Activated naive CD4-positive, alpha-beta T cell treated with anti-CD3 and anti-CD28 coated beads for 36 hours (primary cell): ENCODE data around the gene SUMF1. TPM values are rescaled to one million over a fixed set of nuclear protein-coding genes. Genes with fewer than 3 reads are reported as not detected.

Source experiments
- CTCF ChIA-PET: fragments of 350-600 bp; sonication (Branson Sonifier 250); formaldehyde crosslinking; loops from one replicate; lab custom pipeline; 2021; ENCODE audit warnings: antibody characterized with exemption; lab: Charles Lee
- DNase-seq: peaks from one replicate; pipeline ENCODE4 v3.0.0-alpha.2; 2020
- H3K27ac Mint-ChIP-seq: one replicate; pipeline ENCODE4 v1.8.0; 2021; ENCODE audit warnings: mild to moderate bottlenecking, mixed read lengths
- H3K27me3 Mint-ChIP-seq: one replicate; pipeline ENCODE4 v1.8.0; 2021; ENCODE audit warnings: low read depth, mixed read lengths
- H3K36me3 Mint-ChIP-seq: one replicate; pipeline ENCODE4 v1.8.0; 2021; ENCODE audit warnings: low read depth, mixed read lengths
- H3K4me1 Mint-ChIP-seq: one replicate; pipeline ENCODE4 v1.8.0; 2021; ENCODE audit warnings: low read depth, mixed read lengths
- H3K4me3 Mint-ChIP-seq: one replicate; pipeline ENCODE4 v1.8.0; 2021; ENCODE audit warnings: mild to moderate bottlenecking, moderate library complexity, mixed read lengths
- H3K9me3 Mint-ChIP-seq: one replicate; pipeline ENCODE4 v1.8.0; 2021; ENCODE audit warnings: mixed read lengths
- intact Hi-C: fragments of 100-400 bp; cut with micrococcal nuclease; formaldehyde crosslinking; loops from one replicate; pipeline ENCODE4 v1.15.1; 2023
- total RNA-seq, 2 experiments: library from RNA; stranded (reverse); gene quantifications; one replicate each; pipeline ENCODE4 v1.2.3, GENCODE V29; 2021

The SUMF1 gene
- total RNA-seq, 2 experiments from 2014 or later: 3.9 to 5.0 TPM

DNA sequence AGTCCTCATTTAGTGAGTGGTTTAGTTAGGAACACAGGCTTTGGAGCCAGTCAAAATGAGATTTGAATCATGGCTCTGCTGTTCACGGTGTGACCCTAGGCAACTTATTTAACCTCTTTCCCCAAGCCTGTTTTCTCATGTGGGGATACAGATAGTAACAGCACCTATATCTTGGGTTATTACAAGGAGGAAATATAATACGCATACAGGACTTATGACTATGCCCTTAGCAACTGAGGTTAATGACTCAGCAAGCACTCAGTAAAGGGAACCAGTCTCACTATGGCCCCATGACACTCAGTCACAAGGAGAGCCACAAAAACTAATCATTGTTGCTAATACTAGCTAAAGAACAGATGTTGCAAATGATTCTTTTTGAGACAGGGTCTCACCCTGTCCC lies 45.9 kb downstream of the SUMF1 start:
- peaks cover 3% of the 10 kb centered on the region for H3K36me3 Mint-ChIP-seq
- CTCF ChIA-PET: interaction anchor here (1.4 to 2.1 kb wide), 2 partner anchors 70 to 212 kb away, joined by 3 to 10 read pairs; no protein-coding TSS in a partner anchor
- H3K4me3 Mint-ChIP-seq: no peak overlapping the region
- intact Hi-C loops: loop anchor here (1.0 to 10.0 kb wide), 7 partner anchors 11 to 774 kb away; partner anchors contain the start of genes BHLHE40 and ITPR1
- no peaks in the 10 kb centered on the region for H3K9me3 Mint-ChIP-seq
- peak; percentile 39 for DNase-seq
- H3K4me1 Mint-ChIP-seq: peaks cover 19% of the 10 kb centered on the region
- no peaks in the 10 kb centered on the region for H3K27me3 Mint-ChIP-seq
- no peak overlapping the region for H3K27ac Mint-ChIP-seq

DNA sequence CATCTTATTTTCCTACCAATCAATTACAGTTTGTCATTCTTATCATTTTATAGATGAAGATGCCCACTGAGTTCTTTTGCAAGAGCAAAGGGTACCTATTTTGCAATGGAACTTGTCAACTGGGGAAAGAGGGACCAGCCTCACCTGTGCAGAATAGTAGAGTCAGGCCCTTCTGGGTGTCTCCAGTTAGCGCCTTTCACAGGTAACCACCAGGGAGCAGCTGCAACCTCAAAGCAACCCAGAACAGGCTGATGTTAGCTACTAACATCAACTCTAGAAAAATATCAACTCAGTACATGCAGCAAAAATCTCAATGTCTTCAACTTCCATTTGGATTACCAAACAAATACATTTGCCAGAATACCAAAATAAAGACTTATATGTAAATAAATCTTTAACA lies 47.1 kb downstream of the SUMF1 start:
- intact Hi-C loops: loop anchor here (5.0 to 10.0 kb wide), 3 partner anchors 212 to 775 kb away; partner anchors contain the start of gene BHLHE40
- Mint-ChIP-seq H3K27ac (no peak overlapping the region), H3K9me3 (no peaks in the 10 kb centered on the region), H3K36me3 (peaks cover 3% of the 10 kb centered on the region), H3K4me1 (peaks cover 10% of the 10 kb centered on the region), H3K27me3 (no peaks in the 10 kb centered on the region), H3K4me3 (no peak overlapping the region)
- DNase-seq: no peak
- CTCF ChIA-PET: no interaction called here

DNA sequence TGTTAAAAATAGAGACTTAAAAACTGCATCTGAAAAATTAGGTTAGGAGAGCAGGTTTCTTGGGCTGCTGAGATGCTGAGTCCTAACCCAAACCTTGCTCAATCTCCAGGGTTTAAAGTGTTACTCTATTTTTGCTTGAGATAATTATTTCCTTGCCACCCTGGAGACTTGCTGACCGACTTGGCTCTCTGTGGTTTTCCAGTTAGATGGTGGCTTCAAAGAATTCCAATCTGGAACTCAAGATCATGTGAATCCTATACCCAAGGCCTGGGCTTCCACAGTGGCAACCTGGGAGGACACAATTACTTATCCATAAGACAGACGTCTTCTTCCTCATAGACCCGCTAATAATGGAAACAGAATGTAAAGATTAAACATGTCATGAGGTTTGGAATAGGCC lies 47.7 kb downstream of the SUMF1 start:
- Mint-ChIP-seq H3K4me1 (peaks cover 10% of the 10 kb centered on the region), H3K27me3 (no peaks in the 10 kb centered on the region), H3K36me3 (peaks cover 3% of the 10 kb centered on the region), H3K27ac (no peak overlapping the region), H3K9me3 (no peaks in the 10 kb centered on the region), H3K4me3 (no peak overlapping the region)
- CTCF ChIA-PET: interaction anchor here (1.0 kb wide), 1 partner anchor 69 kb away, joined by 3 read pairs; no protein-coding TSS in a partner anchor
- intact Hi-C loops: no loop called here
- DNase-seq: no peak

DNA sequence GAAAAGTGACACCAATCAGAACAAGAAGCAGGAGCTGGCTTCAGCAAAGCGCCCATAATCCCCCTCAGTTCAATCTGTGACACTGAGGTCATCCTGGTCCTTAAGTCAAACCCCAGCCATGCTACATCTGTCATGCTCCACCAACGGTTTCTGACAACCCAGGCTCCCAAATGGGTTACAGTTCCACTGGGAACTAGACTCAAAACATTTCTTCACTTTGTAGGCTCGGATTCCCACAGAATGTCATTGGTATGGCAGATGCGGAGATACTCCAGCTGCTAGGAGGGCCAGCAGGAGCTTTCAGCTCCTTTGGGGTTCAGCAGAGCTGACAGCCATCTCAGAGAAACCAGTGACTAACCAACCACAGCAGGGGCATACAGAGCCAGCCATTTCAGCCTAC lies 48.9 kb downstream of the SUMF1 start:
- peaks cover 3% of the 10 kb centered on the region for H3K36me3 Mint-ChIP-seq
- H3K4me3 Mint-ChIP-seq: no peak overlapping the region
- intact Hi-C loops: no loop called here
- H3K4me1 Mint-ChIP-seq: peaks cover 10% of the 10 kb centered on the region
- no peak for DNase-seq
- H3K27me3 Mint-ChIP-seq: no peaks in the 10 kb centered on the region
- CTCF ChIA-PET: no interaction called here
- no peaks in the 10 kb centered on the region for H3K9me3 Mint-ChIP-seq
- no peak overlapping the region for H3K27ac Mint-ChIP-seq

DNA sequence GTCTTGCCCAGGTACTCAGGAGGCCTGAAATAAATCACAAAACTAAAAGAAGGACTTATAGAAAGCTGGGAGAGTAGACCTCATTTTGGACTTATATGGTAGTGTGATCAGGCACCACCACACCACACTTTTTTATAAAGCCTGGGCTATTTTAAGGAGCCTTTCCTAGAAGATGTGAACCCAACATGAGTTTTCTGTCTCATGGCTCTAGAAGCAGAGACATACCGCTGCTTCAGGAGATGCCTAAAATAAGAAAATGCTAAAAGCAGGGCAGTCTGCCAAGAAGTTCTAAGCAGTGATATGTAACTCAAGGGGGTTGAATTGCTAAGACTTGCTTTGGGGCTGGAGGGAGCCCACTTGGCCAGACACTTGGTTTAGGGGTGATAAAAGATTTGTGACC lies 49.6 kb downstream of the SUMF1 start:
- CTCF ChIA-PET: no interaction called here
- DNase-seq: no peak
- H3K27me3 Mint-ChIP-seq: no peaks in the 10 kb centered on the region
- intact Hi-C loops: no loop called here
- peaks cover 10% of the 10 kb centered on the region for H3K4me1 Mint-ChIP-seq
- H3K27ac Mint-ChIP-seq: no peak overlapping the region
- H3K4me3 Mint-ChIP-seq: no peak overlapping the region
- no peaks in the 10 kb centered on the region for H3K9me3 Mint-ChIP-seq
- peaks cover 5% of the 10 kb centered on the region for H3K36me3 Mint-ChIP-seq

DNA sequence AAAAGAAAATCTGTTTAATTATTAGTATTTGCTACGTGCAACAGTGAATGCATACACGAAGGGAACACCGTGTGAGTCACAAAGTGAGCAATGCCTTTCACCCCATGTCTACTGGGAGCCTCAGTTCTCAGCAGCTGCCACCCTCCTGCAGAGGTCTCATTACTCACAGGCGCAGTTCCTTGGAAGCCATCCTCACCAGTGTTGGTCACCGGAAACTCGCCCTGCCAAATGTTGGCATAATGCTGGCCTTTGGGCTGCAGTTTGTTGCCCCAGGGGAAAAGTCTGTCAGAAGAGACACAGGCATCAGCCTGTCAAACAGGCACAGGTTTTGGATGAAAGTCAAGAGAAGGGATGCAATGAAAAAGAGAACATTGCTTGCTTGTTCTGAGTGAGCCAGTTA lies 50.1 kb downstream of the SUMF1 start:
- DNase-seq: no peak
- CTCF ChIA-PET: no interaction called here
- intact Hi-C loops: no loop called here
- H3K36me3 Mint-ChIP-seq: peaks cover 10% of the 10 kb centered on the region
- peaks cover 10% of the 10 kb centered on the region for H3K4me1 Mint-ChIP-seq
- no peaks in the 10 kb centered on the region for H3K27me3 Mint-ChIP-seq
- no peak overlapping the region for H3K27ac Mint-ChIP-seq
- no peaks in the 10 kb centered on the region for H3K9me3 Mint-ChIP-seq
- H3K4me3 Mint-ChIP-seq: no peak overlapping the region

DNA sequence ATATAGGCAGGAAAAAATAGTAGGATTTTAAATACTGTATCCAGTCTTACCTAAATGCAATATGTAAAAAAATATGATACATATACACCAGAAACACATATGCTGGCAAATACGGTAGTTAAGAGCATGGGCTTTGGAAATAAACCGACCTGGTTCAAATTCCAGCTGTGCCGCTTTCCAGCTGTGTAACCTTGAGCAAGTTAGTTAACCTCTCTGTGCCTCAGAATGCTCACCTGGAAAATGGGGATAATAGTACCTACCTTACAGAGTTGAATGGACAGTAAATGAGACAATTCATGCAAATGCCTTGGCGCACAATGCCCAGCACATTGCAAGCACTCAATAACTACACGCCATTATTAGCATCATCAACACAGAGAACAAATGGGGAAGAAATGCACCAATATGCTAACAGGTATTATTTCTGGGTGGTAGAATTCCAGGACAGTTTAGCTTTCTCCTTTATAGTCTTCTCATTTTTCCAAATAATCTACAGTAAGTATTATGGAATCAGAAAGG lies 50.6 kb downstream of the SUMF1 start:
- DNase-seq: no peak
- no peaks in the 10 kb centered on the region for H3K9me3 Mint-ChIP-seq
- H3K27ac Mint-ChIP-seq: no peak overlapping the region
- intact Hi-C loops: no loop called here
- peaks cover 6% of the 10 kb centered on the region for H3K4me1 Mint-ChIP-seq
- H3K27me3 Mint-ChIP-seq: no peaks in the 10 kb centered on the region
- CTCF ChIA-PET: no interaction called here
- peaks cover 10% of the 10 kb centered on the region for H3K36me3 Mint-ChIP-seq
- no peak overlapping the region for H3K4me3 Mint-ChIP-seq

DNA sequence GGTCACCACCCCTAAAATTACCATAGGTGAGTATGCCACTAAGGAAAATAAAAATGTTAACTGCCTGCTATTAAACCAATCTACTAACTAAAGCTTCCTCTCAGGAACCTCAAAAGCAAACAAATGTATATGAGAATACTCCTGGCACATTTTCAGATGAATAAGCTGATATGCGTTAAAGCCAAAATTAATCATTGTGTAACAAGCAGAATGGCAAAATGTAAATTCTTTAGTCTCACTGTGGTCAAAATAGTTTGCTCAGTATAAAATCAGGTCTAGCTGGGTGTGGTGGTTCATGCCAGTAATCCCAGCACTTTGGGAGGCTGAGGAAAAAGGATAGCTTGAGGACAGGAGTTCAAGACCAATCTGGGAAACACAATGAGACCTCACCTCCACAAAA lies 53.6 kb downstream of the SUMF1 start:
- CTCF ChIA-PET: interaction anchor here (0.7 to 1.3 kb wide), 5 partner anchors 11 to 63 kb away, joined by 3 to 5 read pairs (median 3); no protein-coding TSS in a partner anchor
- intact Hi-C loops: no loop called here
- no peak for DNase-seq
- Mint-ChIP-seq H3K27ac (no peak overlapping the region), H3K27me3 (no peaks in the 10 kb centered on the region), H3K9me3 (no peaks in the 10 kb centered on the region), H3K4me1 (peaks cover 24% of the 10 kb centered on the region), H3K4me3 (no peak overlapping the region), H3K36me3 (peaks cover 15% of the 10 kb centered on the region)

DNA sequence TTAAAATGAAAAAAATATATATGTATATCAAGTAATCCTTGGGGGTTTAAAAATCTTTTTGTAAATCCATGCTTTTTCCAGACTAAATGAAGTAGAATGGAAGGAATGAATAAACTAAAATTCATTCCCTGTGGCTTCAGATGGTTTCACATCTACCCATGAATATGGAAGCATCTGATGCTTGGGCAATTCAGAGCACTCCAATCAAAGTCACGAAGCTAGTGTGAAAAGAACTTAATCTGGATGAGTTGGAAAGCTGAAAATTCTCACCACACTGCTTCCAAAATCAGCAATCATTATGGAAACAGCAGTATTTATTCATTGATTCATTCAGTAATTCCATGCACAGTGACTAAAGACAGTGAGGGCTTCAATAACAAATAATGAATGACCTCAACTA lies 55.2 kb downstream of the SUMF1 start:
- Mint-ChIP-seq H3K27ac (no peak overlapping the region), H3K36me3 (peaks cover 13% of the 10 kb centered on the region), H3K9me3 (no peaks in the 10 kb centered on the region), H3K4me3 (no peak overlapping the region), H3K4me1 (peaks cover 24% of the 10 kb centered on the region), H3K27me3 (no peaks in the 10 kb centered on the region)
- intact Hi-C loops: loop anchor here (2.0 kb wide), 1 partner anchor 173 kb away; no protein-coding TSS in a partner anchor
- no peak for DNase-seq
- CTCF ChIA-PET: interaction anchor here (0.6 to 1.2 kb wide), 3 partner anchors 10 to 104 kb away, joined by 3 to 7 read pairs (median 3); no protein-coding TSS in a partner anchor

DNA sequence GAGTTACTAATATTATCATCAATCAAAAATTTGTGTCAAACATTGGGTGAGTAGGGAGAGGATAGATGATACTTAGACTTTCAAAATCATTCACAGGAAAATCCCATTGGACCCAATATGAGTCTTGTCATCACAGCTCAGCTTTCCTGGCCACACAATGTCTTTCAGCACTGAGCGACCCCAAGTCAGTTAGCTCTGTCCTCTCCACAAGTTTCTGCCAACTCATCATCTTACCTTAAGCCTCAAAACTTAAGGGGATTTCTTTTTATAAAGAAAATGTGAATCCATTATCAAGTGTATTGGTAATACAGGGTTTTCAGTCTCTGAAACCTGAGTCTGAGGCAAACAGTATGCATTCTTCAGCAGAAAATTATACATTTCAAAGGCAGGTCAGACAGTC lies 55.8 kb downstream of the SUMF1 start:
- H3K27me3 Mint-ChIP-seq: no peaks in the 10 kb centered on the region
- peaks cover 13% of the 10 kb centered on the region for H3K36me3 Mint-ChIP-seq
- H3K9me3 Mint-ChIP-seq: no peaks in the 10 kb centered on the region
- peak; percentile 16 for DNase-seq
- no peak overlapping the region for H3K27ac Mint-ChIP-seq
- H3K4me1 Mint-ChIP-seq: peaks cover 24% of the 10 kb centered on the region
- intact Hi-C loops: loop anchor here (2.0 kb wide), 1 partner anchor 174 kb away; no protein-coding TSS in a partner anchor
- CTCF ChIA-PET: interaction anchor here (0.7 to 1.0 kb wide), 2 partner anchors 9 to 60 kb away, joined by 3 to 7 read pairs; no protein-coding TSS in a partner anchor
- H3K4me3 Mint-ChIP-seq: no peak overlapping the region

DNA sequence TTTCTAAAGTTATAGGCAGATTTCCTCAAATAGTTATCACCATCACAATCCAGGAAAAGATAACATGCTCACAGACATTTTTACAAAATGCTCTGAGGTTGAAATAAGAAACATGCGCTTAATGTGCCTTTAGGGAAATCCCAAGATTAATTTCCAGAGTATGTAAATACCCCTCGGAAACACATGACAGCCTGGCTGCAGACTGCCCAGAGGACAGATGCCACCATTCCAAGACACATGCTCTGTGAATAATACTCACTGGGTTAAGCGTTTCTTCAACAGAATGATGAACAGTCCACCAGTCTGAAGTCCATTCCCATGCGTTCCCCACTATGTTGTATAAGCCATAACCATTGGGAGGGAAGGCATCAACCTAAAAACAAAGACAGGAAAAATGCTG lies 56.5 kb downstream of the SUMF1 start:
- Mint-ChIP-seq H3K27ac (no peak overlapping the region), H3K36me3 (peaks cover 13% of the 10 kb centered on the region), H3K9me3 (no peaks in the 10 kb centered on the region), H3K27me3 (no peaks in the 10 kb centered on the region), H3K4me1 (peaks cover 24% of the 10 kb centered on the region), H3K4me3 (no peak overlapping the region)
- intact Hi-C loops: loop anchor here (1.0 to 2.0 kb wide), 4 partner anchors 11 to 174 kb away; partner anchors contain the start of gene ITPR1
- no peak for DNase-seq
- CTCF ChIA-PET: interaction anchor here (0.7 to 1.0 kb wide), 2 partner anchors 9 to 60 kb away, joined by 3 to 7 read pairs; no protein-coding TSS in a partner anchor

DNA sequence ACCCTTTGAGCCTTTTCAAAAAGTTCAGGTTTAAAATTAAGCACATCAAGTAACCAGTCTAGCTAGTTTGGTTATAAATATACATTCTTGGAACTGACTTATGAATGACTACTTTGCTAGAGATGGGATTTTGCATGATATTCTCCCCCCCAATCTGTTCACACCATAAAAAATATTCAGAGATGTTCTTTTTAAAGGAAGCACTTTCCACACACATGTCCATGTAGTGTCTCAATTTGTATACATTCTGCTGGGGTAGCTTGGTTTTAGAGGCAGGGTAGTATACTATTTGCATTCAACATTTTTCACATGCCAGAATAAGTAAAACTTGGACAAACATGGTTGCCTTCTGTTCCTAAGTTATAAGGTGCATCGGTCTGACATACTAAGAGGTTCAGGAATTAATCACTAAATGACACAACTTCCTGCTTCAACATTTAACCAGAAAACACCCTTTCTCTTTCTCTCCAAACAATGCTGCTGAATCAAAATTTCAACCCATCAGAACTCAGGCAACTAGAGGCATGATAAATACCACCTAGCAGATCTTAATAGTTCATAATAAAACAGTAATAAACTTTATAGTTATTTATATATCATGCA lies 57.0 kb downstream of the SUMF1 start:
- H3K36me3 Mint-ChIP-seq: peaks cover 11% of the 10 kb centered on the region
- no peak for DNase-seq
- H3K4me3 Mint-ChIP-seq: no peak overlapping the region
- H3K27me3 Mint-ChIP-seq: no peaks in the 10 kb centered on the region
- CTCF ChIA-PET: interaction anchor here (1.5 kb wide), 1 partner anchor 12 kb away, joined by 3 read pairs; no protein-coding TSS in a partner anchor
- H3K9me3 Mint-ChIP-seq: no peaks in the 10 kb centered on the region
- intact Hi-C loops: loop anchor here (1.0 to 2.0 kb wide), 5 partner anchors 11 to 175 kb away; partner anchors contain the start of gene ITPR1
- peak overlapping the region; percentile 39 for H3K27ac Mint-ChIP-seq
- peaks cover 24% of the 10 kb centered on the region for H3K4me1 Mint-ChIP-seq
